KOPT-K1 (cell line): ENCODE measurements around the gene STXBP3.
"Not testable (repeated sequence)": the region's sequence is repeated elsewhere in the genome, so short reads cannot be mapped to it uniquely, and the experiment has no call there.

ENCODE experiments used
- H3K27ac ChIP-seq: fragments of 200-600 bp; sonication (generic); 2 replicates; pipeline ENCODE4 v1.5.1; 2016; ENCODE audit warnings: antibody characterized with exemption, mild to moderate bottlenecking, low read depth, low read length; ENCODE audit not compliant: poor library complexity, severe bottlenecking
- H3K36me3 ChIP-seq: fragments of 200-600 bp; sonication (generic); 2 replicates; pipeline ENCODE4 v1.5.1; 2017; ENCODE audit warnings: antibody characterized with exemption, mild to moderate bottlenecking, low read length, moderate library complexity; ENCODE audit not compliant: insufficient read depth
- H3K9me3 ChIP-seq: fragments of 200-600 bp; sonication (generic); 2 replicates; pipeline ENCODE4 v1.5.1; 2017; ENCODE audit warnings: antibody characterized with exemption, low read length, mild to moderate bottlenecking; ENCODE audit not compliant: insufficient read depth, poor library complexity, severe bottlenecking

Gene STXBP3, protein sequence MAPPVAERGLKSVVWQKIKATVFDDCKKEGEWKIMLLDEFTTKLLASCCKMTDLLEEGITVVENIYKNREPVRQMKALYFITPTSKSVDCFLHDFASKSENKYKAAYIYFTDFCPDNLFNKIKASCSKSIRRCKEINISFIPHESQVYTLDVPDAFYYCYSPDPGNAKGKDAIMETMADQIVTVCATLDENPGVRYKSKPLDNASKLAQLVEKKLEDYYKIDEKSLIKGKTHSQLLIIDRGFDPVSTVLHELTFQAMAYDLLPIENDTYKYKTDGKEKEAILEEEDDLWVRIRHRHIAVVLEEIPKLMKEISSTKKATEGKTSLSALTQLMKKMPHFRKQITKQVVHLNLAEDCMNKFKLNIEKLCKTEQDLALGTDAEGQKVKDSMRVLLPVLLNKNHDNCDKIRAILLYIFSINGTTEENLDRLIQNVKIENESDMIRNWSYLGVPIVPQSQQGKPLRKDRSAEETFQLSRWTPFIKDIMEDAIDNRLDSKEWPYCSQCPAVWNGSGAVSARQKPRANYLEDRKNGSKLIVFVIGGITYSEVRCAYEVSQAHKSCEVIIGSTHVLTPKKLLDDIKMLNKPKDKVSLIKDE

DNA sequence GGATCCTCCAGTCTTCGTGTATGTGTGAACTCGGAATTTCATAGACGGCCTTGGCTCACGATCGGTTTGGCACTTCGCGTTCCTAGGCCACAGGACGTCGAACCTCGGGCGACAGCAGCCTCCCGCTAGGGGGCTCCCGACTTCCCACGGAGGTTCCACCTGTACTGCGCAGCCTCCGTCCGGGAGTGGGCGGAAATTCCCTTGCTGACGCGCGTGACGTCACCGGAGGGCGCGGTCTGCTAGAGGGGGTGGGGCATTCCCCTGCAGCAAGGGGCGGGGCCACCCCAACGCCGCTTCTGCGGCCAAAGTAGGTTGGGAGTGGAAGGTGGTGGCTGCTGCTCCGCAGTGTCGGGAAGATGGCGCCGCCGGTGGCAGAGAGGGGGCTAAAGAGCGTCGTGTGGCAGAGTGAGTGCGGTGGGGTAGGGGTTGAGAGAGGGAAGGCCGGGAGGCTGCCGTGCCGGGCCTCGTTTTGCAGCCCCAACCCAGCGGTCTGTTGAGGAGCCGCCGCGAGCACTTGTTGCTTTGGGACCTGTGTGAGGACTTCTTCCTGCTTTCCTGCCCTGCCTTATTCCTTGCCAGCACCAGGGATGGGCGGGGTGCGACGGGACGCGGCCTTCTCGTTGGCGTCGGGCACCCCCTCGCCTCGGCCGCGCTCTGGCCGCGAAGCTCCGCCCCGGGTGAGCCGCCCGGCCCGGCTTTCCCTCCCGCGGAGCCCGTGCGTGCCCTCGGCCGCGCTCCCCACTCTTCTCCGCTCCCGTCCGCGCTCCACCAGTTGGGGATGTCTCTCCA, at the start of gene STXBP3:
TSS of gene STXBP3 (plus strand) at position 293 of the 789 bp plus-strand sequence. CDS start at position 357, 64 bp downstream.
- peak within 1 kb of the TSS; percentile 78 for H3K27ac ChIP-seq
- H3K36me3 ChIP-seq: 0 out of 2 replicates have a peak, but pooled peaks cover 7% of the 10 kb centered on the region
- no peaks in the 10 kb centered on the region for H3K9me3 ChIP-seq

DNA sequence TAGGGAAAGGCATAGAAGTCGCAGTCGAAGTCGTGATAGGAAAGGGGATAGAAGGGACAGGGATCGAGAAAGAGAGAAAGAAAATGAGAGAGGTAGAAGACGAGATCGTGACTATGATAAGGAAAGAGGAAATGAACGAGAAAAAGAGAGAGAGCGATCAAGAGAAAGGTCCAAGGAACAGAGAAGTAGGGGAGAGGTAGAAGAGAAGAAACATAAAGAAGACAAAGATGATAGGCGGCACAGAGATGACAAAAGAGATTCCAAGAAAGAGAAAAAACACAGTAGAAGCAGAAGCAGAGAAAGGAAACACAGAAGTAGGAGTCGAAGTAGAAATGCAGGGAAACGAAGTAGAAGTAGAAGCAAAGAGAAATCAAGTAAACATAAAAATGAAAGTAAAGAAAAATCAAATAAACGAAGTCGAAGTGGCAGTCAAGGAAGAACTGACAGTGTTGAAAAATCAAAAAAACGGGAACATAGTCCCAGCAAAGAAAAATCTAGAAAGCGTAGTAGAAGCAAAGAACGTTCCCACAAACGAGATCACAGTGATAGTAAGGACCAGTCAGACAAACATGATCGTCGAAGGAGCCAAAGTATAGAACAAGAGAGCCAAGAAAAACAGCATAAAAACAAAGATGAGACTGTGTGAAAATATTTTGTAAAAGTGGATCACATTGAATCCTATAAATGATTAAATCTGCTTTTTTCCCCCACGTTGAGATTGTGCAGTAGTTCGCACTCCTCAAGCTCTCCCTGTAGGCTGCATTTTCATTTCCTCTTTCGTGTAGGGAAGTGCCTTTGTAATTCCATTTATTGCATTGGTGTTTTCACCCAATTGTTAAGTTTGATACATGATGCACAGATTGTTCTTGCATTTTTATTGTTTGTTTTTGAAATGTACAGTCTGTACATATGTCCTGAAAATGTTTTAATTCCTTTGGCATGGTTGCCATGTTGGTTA, 46.8 kb upstream of the STXBP3 start:
- Histone ChIP-seq H3K27ac (no peak overlapping the region), H3K9me3 (no peaks in the 10 kb centered on the region), H3K36me3 (peaks cover 77% of the 10 kb centered on the region)

DNA sequence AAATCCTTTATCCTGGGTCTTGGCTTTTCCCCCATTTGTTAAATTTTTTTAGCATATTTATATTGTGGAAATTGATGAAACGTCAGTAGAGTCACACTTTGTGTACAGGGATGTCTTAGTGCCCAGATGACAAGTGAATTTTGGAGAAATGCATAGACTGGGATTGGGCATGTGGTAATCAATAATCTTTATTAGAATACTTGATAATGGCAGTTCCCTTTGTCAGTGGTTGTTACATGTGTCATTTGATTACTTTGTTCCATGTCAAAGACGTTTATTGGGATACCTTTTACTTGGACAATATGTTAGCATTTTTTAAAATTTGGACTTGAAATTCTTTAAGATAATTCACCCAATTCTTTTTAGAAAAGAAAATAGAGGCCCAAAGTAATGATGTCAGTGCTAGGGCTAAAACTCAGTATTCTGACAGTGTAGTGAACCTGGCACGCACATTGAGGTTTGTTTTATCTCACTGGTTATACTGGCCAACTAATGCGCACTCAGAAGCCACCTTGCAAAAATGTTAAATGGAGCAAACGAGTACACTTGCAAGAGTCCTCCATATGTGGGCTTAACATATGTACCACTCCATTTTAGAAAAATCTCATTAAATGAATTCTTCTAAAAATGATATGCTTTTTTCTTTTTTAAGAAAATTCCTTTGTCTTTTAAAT, 45.2 kb upstream of the STXBP3 start:
- Histone ChIP-seq H3K27ac (no peak overlapping the region), H3K9me3 (no peaks in the 10 kb centered on the region), H3K36me3 (peaks cover 62% of the 10 kb centered on the region)

DNA sequence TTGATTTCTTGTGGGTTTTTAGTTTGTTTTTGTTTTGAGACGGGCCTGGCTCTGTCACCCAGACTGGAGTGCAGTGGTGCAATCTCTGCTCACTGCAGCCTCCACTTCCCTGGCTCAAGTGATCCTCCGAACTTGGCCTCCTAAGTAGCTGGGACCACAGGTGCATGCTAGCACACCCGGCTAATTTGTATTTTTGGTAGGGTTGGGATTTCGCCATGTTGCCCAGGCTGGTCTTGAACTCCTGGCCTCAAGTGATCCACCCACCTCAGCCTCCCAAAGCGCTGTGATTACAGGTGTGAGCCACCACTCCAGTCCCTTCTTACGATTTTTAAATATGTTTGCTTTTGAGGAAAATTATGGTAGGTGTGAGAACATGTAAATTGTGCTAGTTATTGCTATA, 44.4 kb upstream of the STXBP3 start:
- H3K36me3 ChIP-seq: peaks cover 54% of the 10 kb centered on the region
- H3K9me3 ChIP-seq, H3K27ac ChIP-seq: not testable (repeated sequence)

DNA sequence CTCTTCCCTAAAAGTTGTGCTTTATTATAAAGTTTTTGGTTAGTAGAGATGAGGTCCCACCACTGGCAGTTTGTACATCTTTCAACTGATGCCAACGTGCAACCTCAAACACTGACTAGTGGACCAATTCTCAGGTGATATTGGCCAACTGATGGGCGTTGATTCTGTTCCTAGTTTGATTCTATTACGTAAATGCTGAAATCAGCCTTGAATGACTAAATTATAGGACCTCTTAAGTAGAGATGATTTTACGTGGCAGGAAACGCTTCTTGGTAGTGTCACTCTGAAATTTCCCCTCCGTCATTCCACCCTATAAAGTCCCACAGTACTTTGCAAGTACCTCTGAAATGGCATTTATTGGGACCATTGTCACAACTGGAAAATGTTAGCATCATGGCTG, 42.5 kb upstream of the STXBP3 start:
- H3K36me3 ChIP-seq: peaks cover 35% of the 10 kb centered on the region
- H3K27ac ChIP-seq: no peak overlapping the region
- no peaks in the 10 kb centered on the region for H3K9me3 ChIP-seq

DNA sequence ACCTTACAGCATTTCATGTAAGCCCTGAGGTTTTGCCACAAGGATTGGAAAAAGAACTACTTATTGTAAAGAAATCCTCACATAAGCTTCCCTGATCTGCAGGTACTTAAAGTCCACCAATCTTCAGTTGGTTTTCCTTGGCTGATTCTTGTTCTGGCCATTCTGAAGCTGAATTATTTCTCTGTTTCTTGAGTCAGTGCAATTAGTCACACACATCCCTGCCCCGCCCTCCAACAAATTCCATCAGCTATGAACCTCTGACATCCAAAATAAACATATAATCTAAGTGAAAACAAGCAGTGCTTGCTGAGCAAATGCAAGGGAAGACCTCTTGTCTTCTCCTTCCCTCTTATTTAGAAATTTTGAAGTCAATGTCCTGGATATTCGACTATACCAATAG, 42.0 kb upstream of the STXBP3 start:
- no peak overlapping the region for H3K27ac ChIP-seq
- no peaks in the 10 kb centered on the region for H3K9me3 ChIP-seq
- peaks cover 30% of the 10 kb centered on the region for H3K36me3 ChIP-seq

DNA sequence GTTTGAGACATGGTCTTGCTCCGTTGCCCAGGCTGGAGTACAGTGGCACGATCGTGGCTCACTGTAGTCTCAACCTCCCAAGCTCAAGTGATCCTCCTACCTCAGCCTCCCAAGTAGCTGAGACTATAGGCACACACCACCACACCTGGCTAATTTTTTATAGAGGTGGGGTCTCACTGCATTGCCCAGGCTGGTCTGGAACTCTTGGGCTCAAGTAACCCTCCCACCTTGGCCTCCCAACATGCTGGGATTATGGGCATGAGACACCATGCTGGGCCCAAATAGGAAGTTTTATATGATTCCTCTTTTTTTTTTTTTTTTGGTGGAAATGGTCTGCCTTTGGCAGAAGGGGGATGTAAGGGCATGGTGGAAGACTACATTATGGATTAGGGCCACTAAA, 39.8 kb upstream of the STXBP3 start:
- Histone ChIP-seq H3K9me3 (no peaks in the 10 kb centered on the region), H3K27ac (no peak overlapping the region), H3K36me3 (peaks cover 8% of the 10 kb centered on the region)

DNA sequence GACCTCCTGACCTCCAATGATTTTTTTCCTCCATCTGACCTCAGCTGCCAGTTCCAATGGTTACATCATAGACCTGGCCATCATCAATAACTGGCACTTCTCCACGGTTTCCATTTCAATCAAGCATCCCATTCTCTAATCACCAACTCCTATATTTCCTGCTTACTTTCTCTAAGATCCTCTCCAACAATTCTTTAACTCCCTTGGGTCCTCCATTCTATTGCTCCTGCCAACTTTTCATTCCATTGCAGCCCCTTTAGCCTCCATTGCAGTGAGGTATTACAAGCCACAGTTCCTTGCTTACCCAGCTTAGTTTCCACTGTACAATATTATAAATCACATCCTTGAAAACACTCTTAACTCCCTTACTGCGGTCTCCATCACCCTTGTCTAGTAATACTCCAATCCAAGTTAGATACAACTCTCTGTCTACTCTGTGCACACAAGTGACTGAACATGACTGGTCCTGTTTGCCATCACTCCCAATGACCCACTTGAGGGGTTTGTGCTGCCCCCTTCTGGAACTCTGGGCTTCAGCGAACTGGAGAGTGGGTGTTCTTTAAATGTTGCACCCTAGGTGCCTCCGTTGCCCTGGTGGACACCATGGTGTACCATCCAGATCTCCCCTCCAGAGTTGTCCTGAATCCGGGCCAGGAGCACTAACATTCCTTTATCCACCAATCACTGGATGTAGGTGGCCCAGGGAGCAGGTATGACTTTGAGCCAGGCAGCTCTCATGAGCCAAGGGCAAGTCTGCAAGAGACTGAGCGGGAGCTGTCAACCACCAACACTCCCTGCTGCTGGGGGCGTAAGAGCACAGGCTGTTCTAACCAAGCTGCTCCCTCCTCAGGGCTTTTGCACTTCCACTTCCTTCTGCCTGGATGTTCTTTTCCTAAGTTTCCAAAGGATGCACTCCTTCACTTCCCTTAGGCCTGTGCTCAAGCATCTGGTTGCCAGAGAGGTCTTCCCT, 37.5 kb upstream of the STXBP3 start:
- no peaks in the 10 kb centered on the region for H3K36me3 ChIP-seq
- H3K27ac ChIP-seq: no peak overlapping the region
- H3K9me3 ChIP-seq: no peaks in the 10 kb centered on the region

DNA sequence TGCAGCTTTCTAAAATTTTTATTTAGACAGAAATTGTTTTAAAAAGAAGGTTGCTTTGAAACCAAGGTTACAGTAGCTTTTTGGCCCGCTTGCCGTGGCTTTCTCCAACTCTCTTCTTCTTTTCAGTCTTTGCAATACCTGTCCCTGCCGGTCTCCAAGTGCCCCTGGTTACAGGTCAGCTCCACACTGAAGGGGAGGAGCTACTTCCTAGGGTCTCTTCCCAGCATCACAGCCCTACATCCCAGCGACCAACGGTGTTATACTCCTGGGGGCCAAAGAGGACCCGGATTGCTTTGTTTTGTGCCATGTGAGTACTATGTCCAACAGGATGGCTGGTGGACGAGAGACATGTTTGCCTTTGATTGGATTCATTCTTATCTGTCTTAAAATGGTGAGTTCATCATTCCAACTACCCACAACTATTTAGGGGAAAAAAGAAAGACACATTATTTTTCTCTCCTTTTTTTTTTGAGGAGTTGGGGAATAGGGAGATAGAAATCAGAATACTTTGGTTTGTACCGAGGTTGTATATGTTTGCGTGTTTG, 33.8 kb upstream of the STXBP3 start, which contains the start of gene FNDC7:
TSS of gene FNDC7 (plus strand) at position 303 of the 545 bp plus-strand sequence. CDS start at position 329, 26 bp downstream.
- Histone ChIP-seq H3K27ac (no peak within 1 kb of the TSS), H3K36me3 (no peaks in the 10 kb centered on the region), H3K9me3 (no peaks in the 10 kb centered on the region)

DNA sequence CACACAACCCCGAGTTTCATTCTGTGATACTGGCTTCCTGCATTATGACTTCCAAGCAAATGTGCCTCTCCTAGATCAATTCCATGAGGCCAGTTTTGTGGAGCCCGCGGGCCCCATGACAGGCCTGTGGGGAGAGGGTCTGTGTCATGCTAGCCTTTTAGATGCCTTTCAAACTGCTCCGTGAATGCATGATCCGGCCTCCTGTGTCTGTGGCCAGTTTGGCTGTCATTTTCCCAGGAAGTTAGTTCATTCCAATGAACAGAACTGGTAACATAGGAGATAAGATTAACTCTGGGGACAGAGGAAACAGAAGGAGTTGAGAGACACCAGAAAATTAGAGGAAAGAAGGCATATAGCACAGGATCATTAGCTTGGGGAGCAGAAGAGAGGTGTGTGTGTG, 30.5 kb upstream of the STXBP3 start:
- Histone ChIP-seq H3K27ac (no peak overlapping the region), H3K36me3 (no peaks in the 10 kb centered on the region), H3K9me3 (no peaks in the 10 kb centered on the region)

DNA sequence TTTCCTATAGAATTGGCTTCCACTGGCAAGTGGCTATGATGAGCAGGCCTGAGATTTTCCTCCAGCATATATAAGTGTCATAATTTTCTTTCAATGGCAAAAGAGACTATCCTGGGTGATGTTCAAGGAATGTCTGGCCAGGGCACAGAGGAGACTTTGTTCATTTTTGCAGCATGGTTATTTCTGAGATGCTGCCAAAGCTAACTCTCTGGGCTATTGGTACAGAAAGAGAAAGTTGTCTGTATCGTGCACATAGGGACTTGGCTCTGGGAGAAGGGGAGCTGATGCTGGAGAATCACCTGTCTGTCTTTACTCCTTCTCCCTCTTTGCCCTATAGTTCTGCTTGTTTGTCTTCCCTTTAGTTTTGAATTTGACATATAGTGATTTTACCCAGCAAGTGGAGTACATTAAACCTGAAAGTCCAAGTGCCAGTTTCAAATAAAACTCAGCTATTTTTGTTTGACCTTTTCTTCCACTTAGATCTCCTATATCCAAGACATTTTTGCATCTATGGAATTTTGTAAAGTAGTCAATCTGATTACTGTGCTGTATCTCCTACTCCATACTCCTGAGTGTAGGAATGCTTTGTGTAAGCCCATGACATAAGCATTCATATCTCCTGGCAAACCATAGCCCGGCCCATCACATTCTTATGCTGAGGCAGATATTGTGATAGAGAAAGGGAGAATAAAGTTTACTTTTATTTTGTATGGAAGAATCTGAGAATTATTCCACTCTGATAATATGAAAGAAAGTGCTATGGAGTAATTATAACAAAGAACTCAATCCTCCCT, 29.8 kb upstream of the STXBP3 start:
- no peaks in the 10 kb centered on the region for H3K36me3 ChIP-seq

DNA sequence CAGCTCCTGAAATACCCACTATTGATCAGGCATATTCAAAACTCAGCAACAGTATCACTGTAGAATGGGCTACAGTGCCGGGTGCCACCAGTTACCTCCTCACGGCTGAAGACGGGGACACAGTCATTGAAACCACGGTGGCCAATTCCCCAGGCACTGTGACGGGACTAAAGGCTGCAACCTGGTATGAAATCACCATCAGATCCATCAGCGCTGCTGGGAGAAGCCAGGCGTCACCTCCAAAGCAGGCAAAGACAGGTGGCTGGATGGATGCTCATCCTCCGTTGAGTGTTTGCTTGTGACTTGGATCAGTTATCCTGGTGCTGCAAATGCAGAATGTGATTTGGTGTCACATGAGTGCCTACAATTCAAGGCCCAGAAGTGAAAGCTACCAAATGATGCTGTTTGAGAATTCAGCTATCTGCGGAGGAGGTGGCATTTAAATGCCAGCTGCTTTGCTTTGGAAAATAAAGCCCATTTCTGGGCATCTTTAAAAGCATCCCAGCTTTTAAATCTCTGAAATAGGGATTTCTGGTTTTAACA, 28.6 kb upstream of the STXBP3 start:
- Histone ChIP-seq H3K36me3 (no peaks in the 10 kb centered on the region), H3K27ac (no peak overlapping the region), H3K9me3 (no peaks in the 10 kb centered on the region)

More for the DNA sequence above, 29.8 kb upstream of the STXBP3 start:
- Histone ChIP-seq H3K27ac (no peak overlapping the region), H3K9me3 (no peaks in the 10 kb centered on the region)
